Duodenal mucosa (tissue), 2 donors: ENCODE data around the gene CEP170.
"Not testable (repeated sequence)": the region's sequence is repeated elsewhere in the genome, so short reads cannot be mapped to it uniquely, and the experiment has no call there.

Experiments
- H3K27ac ChIP-seq: one replicate; pipeline ENCODE4 v1.7.0; 2013; ENCODE audit warnings: low read depth, low read length
- H3K27me3 ChIP-seq, 2 donors: one replicate each; pipeline ENCODE4 v1.7.0; 2013; ENCODE audit warnings: low read length in 2 of 2, control low read depth in 1 of 2; ENCODE audit not compliant: insufficient read depth in 2 of 2, control insufficient read depth in 1 of 2
- H3K36me3 ChIP-seq, 2 donors: one replicate each; pipeline ENCODE4 v1.7.0; 2013; ENCODE audit warnings: low read length in 2 of 2, control low read depth in 1 of 2; ENCODE audit not compliant: insufficient read depth in 2 of 2, control insufficient read depth in 1 of 2
- H3K4me1 ChIP-seq, 2 donors: one replicate each; pipeline ENCODE4 v1.7.0; 2013; ENCODE audit warnings: low read length in 2 of 2, control low read depth in 1 of 2; ENCODE audit not compliant: insufficient read depth in 2 of 2, control insufficient read depth in 1 of 2
- H3K4me3 ChIP-seq, 2 donors: one replicate each; pipeline ENCODE4 v1.7.0; 2013; ENCODE audit warnings: low read length in 2 of 2, low read depth in 1 of 2
- H3K9ac ChIP-seq, 2 donors: one replicate each; pipeline ENCODE4 v1.7.0; 2013; ENCODE audit warnings: low read length in 2 of 2, low read depth in 1 of 2
- H3K9me3 ChIP-seq, 2 donors: one replicate each; pipeline ENCODE4 v1.7.0; 2013; ENCODE audit warnings: low read length in 2 of 2, control low read depth in 1 of 2; ENCODE audit not compliant: control insufficient read depth in 1 of 2

CEP170 gene

GRCh38 chr1:243183661-243184060 is 71.4 kb downstream of the CEP170 start:
- H3K4me3 ChIP-seq, H3K27ac ChIP-seq, H3K9me3 ChIP-seq, H3K9ac ChIP-seq, H3K4me1 ChIP-seq, H3K27me3 ChIP-seq, H3K36me3 ChIP-seq: not testable (repeated sequence)

GRCh38 chr1:243183176-243183575 is 71.9 kb downstream of the CEP170 start:
- H3K27ac ChIP-seq, H3K36me3 ChIP-seq, H3K4me3 ChIP-seq, H3K9ac ChIP-seq, H3K4me1 ChIP-seq, H3K27me3 ChIP-seq, H3K9me3 ChIP-seq: not testable (repeated sequence)

GRCh38 chr1:243179720-243180119 is 75.4 kb downstream of the CEP170 start:
- Histone ChIP-seq H3K36me3 (no peaks in the 10 kb centered on the region), H3K4me1 (no peaks in the 10 kb centered on the region), H3K9ac (no peak overlapping the region), H3K4me3 (no peak overlapping the region), H3K27me3 (no peaks in the 10 kb centered on the region), H3K27ac (no peak overlapping the region), H3K9me3 (no peaks in the 10 kb centered on the region)

GRCh38 chr1:243177792-243178191 is 77.3 kb downstream of the CEP170 start:
- H3K4me3 ChIP-seq, H3K9me3 ChIP-seq, H3K36me3 ChIP-seq, H3K27me3 ChIP-seq, H3K27ac ChIP-seq, H3K9ac ChIP-seq, H3K4me1 ChIP-seq: not testable (repeated sequence)

- not testable (repeated sequence) for H3K4me3 ChIP-seq, H3K36me3 ChIP-seq
These were observed 81.2 kb downstream of the CEP170 start for GRCh38 chr1:243173758-243174369.

GRCh38 chr1:243164911-243165310 is 90.2 kb downstream of the CEP170 start:
- H3K4me3 ChIP-seq, H3K27ac ChIP-seq, H3K27me3 ChIP-seq: not testable (repeated sequence)

More at GRCh38 chr1:243173758-243174369, 81.2 kb downstream of the CEP170 start:
- H3K27ac ChIP-seq, H3K9me3 ChIP-seq, H3K9ac ChIP-seq, H3K4me1 ChIP-seq, H3K27me3 ChIP-seq: not testable (repeated sequence)

GRCh38 chr1:243150906-243151305 is 104.2 kb downstream of the CEP170 start:
- not testable (repeated sequence) for H3K4me3 ChIP-seq, H3K9ac ChIP-seq, H3K4me1 ChIP-seq, H3K36me3 ChIP-seq, H3K9me3 ChIP-seq, H3K27me3 ChIP-seq, H3K27ac ChIP-seq

More at GRCh38 chr1:243164911-243165310, 90.2 kb downstream of the CEP170 start:
- H3K9me3 ChIP-seq, H3K36me3 ChIP-seq, H3K4me1 ChIP-seq, H3K9ac ChIP-seq: not testable (repeated sequence)

GRCh38 chr1:243149120-243149519 is 106.0 kb downstream of the CEP170 start:
- H3K27me3 ChIP-seq, H3K27ac ChIP-seq, H3K4me3 ChIP-seq, H3K4me1 ChIP-seq, H3K9me3 ChIP-seq, H3K36me3 ChIP-seq, H3K9ac ChIP-seq: not testable (repeated sequence)

- H3K27ac ChIP-seq, H3K36me3 ChIP-seq, H3K9me3 ChIP-seq, H3K4me1 ChIP-seq, H3K4me3 ChIP-seq, H3K27me3 ChIP-seq, H3K9ac ChIP-seq: not testable (repeated sequence)
These were observed 107.7 kb downstream of the CEP170 start for GRCh38 chr1:243147351-243147750.

GRCh38 chr1:243140498-243140897 is 114.6 kb downstream of the CEP170 start:
- not testable (repeated sequence) for H3K36me3 ChIP-seq, H3K27me3 ChIP-seq, H3K27ac ChIP-seq, H3K9ac ChIP-seq, H3K9me3 ChIP-seq, H3K4me3 ChIP-seq, H3K4me1 ChIP-seq

GRCh38 chr1:243122876-243123409 is 132.1 kb downstream of the CEP170 start:
- H3K27me3 ChIP-seq, H3K9ac ChIP-seq, H3K4me3 ChIP-seq, H3K27ac ChIP-seq, H3K36me3 ChIP-seq, H3K4me1 ChIP-seq, H3K9me3 ChIP-seq: not testable (repeated sequence)
